NCI-H1105 (cell line): ENCODE data around the gene LPP.

Source experiments
- DNase-seq: peaks from one replicate; lab custom pipeline; 2025; lab: John Stamatoyannopoulos, UW

Gene LPP

DNA sequence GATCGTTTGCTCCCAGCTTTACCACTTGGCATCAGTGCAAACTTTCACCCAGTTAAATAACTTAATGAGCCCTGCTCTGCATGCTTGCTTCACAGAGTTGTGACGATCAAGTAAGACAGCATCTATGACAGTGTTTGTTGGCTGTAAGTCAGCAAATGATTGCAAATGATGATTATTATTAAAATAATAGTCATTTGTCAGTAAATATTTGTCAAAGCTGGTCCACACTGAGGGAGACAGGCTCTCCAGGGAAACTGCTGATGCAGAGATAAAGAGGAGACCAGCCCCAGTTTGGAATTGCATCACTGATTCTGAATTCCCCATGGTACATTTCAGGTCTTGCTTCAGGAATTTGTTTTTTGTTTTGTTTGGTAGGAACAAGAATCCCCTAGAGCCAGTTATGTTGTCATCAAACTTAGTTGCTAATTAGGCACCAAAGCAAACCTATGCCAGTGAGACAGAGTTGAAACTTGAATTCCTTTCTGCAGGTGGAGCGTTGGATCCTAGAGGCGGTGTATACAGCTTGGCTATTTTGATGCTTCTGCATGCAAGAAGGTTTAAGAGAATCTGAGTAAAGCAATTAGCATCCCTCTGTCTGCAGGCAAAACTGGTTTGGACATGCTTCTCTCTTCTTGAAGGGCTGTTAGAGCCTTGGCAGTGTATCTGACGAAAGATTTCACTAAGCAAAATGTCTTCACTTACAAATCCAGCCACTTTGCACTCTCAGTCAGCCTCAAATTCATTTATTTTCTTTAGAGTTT lies 679.2 kb downstream of the LPP start:
- peak; percentile 52 for DNase-seq

DNA sequence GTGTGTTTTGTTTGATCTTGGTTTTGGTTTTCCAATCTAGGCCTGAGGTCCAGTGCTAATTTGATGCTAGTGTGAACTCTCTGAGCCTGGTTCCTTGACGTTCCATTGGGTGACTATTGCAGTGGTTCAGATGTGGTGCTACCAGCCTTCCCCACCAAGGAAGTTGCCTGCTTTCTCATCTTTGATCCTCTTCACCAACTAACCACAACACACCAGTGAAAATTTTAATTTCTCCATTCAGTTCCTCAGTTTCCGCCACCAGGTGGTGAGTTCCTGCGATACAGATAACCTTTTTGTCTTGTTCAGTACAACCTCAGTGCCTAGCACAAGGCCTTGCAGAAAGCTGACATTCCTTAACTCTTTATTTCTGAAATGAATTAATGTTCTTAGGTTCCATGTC lies 680.4 kb downstream of the LPP start:
- DNase-seq = no peak

DNA sequence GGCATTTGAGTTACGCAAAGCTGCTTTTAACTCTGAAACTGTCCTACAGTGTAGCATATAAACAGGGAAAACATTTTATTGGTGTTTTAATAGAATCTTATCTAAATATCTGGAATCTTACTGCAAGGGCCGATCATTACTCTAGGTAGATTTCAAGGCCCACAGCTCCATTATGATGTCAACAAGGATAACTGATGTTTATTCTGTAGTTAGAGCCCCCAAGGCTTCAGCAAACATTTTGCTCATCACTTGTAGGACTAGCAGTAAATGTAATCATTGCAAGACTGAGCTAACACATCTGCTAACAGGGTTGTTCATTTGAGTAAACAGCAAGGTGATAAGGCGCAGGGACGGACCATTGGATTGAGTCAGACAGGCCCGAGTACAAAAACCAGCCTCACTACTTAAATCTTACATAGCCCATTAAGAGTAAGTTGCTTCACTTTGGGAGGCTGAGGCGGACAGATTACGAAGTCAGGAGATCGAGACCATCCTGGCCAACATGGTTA lies 685.3 kb downstream of the LPP start:
- DNase-seq = no peak

DNA sequence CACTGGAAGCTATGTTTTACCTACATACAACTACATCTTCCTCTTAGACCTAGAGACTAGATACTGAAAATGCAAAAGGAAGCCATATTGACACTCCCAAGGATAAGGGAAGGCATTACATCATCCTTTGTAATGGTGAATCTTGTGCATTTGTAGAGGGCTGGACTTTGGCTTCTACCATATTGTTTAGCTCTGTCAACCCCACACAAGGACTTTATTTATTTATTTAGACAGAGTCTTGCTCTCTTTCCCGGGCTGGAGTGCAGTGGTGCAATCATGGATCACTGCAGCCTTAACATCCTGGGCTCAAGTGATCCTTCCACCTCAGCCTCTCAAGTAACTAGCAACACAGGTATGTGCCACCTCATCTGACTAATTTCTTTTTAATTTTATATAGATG lies 686.3 kb downstream of the LPP start:
- no peak for DNase-seq

DNA sequence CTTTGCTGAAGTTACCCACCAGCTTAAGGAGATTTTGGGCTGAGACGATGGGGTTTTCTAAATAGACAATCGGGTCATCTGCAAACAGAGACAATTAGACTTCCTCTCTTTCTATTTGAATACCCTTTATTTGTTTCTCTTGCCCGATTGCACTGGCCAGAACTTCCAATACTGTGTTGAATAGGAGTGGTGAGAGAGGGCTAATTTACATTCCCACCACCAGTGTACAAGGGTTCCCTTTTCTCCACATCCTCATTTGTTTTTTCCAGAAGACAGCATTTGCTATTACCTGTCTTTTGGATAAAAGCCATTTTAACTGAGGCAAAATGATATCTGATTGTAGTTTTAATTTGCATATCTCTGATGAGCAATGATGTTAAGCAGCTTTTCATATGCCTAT lies 687.9 kb downstream of the LPP start:
- DNase-seq = no peak

DNA sequence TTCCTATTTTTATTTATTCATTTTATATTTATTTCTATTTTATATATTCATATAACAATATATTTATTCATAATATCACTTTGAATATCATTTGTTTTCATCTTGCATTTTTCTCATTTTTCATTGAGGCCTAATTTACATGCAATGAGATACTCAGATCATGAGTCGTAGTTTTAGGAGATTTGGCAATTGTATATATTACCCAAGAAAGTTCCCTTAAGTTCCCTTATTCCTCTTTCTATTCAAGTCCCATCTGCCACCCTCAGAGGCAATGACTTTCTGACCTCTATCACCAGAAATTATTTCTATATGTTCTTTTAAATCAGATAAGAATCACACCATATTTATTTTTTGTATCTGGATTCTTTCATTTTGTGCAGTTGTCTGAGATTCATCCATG lies 688.7 kb downstream of the LPP start:
- no peak for DNase-seq

DNA sequence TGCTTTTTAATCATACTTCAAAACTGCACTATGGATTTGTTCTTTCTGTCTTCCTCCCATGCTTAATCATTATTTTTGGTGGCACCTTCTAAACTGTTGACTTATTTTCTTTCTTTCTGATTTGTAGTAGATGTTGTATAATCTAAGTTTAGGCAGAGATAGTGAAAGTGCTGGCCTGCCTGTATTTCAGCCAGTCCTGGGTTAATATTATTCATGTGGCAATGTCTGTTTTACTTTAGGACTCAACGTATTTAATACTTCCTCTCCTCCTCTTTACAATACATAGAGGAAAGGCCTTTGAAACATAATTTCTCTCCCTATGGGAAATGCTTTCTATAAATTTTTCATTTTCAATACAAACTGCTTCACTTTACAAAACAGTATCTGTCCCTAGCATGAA lies 690.1 kb downstream of the LPP start:
- DNase-seq = no peak

DNA sequence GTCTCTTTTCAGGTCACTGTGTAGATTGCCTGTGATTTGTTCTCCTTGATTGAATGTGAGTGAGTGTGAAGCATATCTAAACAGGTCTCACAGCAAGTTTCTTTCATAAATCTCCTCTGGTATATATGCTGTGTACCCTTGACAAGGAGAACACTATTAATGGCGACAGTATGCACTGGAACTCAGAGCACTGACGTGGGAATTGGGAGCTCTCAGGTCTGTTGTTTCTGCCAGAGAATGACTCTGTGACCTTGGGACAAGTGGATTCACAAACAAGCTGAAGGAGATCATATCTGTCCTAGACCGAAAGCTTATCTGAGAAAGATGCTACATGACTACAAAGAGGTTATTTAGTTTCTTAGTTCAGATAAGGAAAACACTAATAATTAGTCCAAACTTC lies 691.6 kb downstream of the LPP start:
- no peak for DNase-seq

DNA sequence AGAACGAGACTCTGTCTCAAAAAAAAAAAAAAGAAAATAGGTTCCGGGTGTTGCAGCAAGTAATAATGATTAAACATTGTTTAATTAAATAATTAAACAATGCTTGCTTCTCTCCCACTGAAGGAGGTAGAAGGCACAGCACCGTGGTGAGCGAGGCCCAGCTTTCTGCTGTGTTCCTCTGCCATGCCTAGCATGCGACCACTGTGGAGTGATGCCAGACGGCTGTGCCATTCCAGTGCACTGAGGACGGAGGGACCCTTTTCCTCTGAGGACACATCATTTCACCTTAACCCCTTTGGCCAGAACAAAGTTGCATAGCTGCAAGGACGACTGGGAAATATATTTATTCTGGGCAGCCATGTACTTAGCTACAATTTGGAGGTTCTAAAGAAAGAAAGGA lies 695.0 kb downstream of the LPP start:
- no peak for DNase-seq

DNA sequence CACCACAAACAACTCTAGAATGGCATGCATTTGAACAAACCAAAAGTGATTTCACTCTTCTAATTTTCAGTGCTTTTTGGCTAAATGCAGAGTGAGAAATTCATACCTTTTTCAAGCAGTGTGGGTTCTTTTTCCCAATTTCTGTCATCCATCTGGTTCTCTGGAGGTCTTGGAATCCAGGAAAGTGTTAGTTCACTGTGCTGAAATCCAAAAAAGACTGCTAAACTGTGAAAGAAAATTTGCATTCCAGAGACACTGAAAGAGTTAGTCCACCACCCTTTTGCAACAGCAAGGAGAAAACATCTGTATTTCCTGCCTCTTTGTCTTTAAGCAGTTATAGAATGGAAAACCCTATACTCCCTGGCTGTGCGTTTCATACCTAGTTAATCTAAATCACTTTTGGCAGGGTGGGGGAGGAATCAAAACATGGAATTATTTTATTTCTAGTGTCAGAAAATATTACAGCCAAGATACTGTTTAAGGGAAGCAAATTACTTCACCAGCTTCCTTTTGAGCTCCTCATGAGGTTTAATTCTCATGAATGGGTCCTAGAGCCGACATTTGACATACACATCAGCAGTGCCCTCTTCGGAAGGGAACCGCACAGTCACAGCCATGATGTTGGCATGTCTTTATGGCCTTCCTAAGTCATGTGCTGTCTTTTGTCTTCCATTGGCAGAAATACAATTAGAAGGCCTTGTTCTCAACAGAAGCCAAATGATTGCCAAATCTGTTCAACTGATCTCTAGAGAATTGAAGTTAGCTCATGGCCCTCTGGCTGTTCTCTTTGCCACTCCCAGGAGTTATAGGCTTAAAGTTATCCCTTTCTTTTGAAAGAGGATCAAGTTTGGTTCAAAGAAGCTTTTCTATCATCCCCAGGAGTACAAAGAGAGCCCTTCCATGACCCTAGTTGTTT lies 700.2 kb downstream of the LPP start:
- DNase-seq = no peak

DNA sequence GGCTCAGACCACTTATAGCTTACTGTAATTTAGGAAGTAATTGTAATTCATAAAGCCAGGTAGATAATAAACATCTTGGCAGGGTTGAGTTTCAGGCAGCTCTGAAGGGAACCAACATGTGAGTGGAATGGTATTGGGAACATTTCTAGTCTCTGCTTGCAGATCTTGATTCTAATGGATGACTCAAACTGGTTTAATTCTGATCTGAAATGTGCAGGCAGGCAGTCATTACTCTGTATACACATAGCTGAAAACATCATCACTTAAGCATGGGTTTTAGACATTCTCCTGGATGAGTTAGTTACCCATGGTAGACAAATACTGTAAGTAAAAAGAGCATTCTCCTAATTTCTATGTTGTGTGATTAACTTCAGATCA lies 700.8 kb downstream of the LPP start:
- DNase-seq = no peak

DNA sequence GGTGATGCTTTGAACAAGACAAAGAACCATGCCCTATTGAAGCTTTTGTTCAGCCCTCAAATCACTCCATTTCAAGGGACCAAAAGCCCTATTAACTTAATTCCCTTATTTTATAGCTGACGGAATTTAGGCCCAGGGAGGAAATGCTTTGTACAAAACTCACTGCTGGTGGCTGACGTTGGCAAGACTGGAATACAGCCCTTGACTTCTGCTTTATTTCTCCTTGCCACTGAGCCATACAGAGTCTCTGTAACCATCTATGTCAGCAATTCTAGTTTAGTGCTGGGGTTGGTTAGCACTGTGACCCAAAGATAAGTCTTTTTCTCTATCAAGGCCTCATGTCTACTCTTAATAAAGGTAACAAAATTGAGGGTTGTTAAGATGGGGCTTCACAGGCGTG lies 701.7 kb downstream of the LPP start:
- no peak for DNase-seq

DNA sequence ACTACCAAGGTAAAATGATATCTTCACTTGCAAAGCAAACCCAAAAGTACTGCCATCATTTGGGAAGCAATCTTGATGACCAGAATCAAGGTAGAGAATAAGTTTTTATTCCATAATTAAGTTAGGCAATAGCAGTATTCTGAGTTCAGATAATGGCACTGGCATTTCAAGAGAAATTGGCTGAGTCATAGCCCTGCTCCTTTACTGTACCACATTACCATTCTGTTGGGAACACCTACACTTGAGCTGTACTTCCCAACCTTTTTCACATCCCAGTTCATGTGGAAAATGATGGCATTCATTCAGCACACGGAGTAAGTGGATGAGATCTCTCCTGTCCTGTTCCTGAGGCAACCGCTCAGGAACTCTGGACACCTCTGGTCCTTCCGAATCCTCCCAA lies 706.2 kb downstream of the LPP start:
- DNase-seq = no peak

DNA sequence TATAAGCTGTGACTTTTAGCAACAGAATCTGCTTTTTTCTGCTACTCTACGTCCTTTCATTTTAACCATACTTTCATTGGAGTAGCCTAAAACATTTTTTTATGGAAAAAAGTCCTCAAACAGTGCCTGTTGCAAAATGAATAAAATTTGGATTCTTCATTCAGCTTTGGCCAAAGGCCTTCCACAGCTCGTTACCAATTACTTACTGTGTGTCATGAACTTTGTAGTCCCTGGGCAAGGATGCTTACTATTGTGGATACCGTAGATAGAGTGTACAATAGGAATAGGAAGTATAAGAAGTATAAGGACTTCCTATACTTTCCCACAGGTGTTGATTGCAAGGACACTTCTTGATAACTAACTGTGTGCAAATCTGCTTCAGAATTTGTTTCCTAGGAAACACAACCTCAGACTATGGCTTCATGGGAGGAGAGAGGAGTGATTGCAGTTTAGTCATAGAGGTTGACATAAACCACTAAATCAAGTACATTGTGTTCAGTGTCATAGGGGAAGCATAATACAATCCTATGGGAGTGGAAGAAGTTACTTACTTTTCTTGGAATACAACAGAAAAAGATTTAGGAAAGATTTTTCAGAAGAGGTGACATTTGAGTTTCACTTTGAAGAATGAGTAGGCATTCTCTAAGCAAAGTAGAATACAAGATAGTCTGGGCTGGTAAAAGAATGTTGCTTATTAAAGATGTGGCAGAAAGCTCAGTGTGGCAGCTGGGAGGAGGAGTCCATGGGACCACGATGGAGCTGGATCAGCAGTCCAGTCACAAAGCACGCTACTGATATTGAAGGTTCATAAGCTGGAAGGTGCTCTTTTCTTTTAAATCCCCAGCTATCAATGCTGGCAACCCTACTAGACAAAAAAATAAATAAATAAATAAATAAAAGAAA lies 708.1 kb downstream of the LPP start:
- no peak for DNase-seq

DNA sequence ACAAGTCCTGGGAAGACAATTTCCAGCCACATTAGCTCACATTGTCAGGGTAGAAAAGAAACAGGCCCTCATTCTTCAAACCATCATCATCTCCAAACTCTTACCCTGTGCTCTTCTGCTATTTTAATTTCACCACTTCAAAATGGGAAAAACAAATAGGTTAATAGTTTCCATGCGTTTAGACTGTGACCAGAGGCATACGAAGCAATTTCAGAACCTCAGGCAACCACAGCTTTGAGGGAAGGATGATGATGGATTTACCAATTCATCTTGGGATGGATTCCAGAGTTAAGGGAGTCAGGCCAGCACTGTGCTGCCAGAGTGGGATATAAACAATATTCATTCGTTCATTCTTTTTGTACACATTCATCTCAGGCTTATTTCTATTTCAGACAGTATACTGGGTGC lies 710.0 kb downstream of the LPP start:
- DNase-seq = no peak

DNA sequence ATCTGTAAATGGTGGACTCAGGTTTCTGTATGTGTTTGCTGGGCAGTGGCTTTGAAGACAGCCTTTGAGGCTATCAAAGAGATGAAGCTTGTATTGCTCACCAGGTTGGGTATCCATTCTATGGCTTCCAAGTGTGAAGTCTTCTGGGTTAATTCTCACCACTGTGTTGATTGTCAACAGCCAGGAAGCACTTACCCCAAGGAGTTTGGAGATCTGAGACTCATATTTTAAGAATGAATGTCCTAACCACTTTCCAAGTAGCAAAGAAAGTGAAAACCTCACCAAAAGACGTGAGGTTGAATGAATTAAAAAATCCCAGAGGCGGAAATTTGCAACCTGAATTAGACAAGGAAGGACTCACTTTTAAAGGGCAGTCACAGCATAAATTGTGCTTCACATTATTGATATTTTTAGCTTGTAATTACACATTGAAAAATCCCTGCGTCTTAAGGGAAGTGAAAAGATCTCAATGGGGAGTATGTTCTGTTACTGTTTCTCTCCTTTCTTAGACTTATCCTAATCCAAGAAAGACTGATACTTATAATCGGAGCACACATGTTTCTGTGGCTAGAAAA lies 713.8 kb downstream of the LPP start:
- no peak for DNase-seq

DNA sequence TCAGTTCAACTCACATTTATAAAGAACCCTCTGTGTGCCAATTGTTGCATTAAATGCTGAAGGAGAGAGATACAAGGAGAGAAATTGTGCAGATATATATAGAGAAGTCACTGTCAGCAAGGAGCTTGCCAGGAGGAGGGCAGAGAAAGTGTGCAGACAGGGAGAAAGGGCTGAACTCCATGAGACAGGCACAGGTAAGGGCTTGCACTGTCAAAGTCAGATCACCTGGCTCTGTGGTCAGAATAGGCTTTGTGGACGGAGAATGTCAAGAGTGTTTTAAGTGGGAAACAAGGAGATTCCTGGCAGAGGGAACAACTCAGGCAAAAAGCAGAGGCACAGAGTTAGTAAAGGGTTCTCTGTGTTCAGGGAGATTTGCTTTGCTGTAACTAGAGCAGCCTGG lies 714.8 kb downstream of the LPP start:
- DNase-seq = peak; percentile 25

DNA sequence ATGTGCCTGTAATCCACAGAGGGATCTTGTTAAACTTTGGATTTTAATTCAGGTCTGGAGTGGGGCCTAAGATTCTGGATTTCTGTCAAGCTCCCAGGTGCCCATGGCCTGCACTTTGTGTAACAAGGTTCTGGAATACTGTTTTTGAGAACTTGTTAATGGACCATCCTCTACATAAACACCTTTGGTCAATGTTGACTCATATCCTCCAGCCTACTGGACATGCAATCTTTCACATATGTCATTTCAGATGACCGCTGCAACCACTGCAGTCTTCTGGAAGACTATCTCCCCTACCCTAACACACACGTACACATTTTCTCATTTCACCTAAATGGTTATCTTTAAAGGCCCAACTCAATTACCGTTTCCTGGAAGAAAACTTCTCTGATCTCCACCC lies 715.7 kb downstream of the LPP start:
- DNase-seq = no peak

DNA sequence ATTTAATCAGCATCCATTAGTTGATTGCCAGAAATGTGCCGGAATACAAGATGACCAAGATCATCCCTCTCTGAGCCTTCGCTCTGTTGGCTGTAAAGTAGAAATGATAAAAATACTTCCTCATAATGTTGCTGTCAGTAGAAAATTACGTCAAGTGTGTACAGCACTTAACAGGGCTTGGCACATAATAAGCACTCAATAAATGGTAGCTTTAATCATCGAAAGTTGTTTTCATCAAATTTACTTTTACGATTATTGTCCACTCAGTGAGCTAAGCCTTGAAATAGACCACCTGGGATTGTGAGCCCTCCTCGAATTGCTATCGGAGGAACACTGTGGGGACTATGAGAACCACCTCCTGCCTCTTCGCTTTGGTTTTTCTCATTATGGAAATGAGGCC lies 716.5 kb downstream of the LPP start:
- no peak for DNase-seq

DNA sequence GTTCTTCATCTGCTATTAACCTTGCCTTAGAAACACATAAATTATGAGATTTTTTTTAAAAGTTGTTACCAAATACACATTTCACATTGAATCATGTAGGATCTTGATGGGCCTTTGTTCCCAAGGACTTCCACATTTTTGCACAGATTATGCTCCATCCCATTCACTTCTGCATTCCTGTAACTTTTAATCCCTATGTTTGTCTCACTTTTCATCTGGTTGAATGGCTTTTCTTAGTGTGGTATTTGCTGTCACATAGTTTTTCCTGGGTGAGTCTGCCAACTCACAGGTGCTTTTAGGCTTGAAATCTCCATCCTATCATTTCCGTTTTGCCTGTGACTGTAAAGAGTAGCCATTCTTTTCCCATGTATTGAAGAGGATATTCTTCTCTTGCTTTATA lies 720.6 kb downstream of the LPP start:
- no peak for DNase-seq

DNA sequence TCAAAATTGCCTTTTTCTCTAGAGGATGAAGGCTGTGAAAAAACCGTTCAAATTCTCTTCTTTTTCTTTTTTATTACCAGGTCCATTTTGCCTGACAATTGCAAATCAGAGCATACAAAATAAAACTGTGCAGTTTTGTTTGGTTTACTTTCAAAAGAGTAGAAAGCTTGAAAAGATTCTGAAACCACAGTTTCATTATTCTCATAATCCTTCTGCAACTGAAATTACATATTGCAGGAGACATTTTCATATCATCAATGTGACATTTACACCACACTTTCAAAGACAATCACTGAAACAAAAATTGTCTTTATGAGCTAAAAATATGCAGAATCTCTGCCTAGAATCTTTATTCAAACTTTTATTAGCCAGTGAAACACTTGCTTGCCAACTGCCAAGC lies 721.5 kb downstream of the LPP start:
- DNase-seq = no peak

DNA sequence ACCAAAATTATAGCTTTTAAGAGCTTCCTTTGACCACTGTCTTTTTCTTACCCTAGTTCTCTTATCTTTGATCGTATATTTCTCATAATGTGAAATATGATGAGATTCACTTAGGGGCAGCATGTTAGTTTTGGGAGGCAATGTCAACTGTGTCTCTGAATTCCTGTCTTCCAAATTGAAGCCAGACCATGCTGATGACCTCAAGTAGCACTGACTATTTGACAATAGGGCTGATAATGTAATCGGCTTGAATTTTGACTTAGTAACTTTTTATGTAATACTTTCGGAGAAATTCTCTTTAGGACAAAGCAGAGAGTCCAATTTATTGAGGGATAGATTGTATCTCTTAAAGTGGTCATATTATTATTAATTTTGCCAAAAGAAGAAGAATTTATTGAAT lies 722.4 kb downstream of the LPP start:
- no peak for DNase-seq
